ENCODE results near the gene STX3. TPM values are rescaled to one million over a fixed set of nuclear protein-coding genes. Genes with fewer than 3 reads are reported as not detected.

The STX3 gene
- total RNA-seq, 1 donor from 2014 or later: 42.1 TPM

GRCh38 chr11:59769828-59770227 is 14.7 kb downstream of the STX3 start:
- H3K9me3 Mint-ChIP-seq (ENCODE audit: unreplicated experiment): peaks cover 3% of the 10 kb centered on the region

GRCh38 chr11:59770319-59770718 is 15.1 kb downstream of the STX3 start:
- no peak for TF ChIP-seq CTCF (IDR thresholded peaks at IDR 0.05; ENCODE audit: partially characterized antibody, unreplicated experiment)
- peaks cover 3% of the 10 kb centered on the region for H3K9me3 Mint-ChIP-seq (ENCODE audit: unreplicated experiment)
- H3K4me1 Mint-ChIP-seq (ENCODE audit: low read depth, unreplicated experiment): peaks cover 17% of the 10 kb centered on the region
- no peaks in the 10 kb centered on the region for H3K27me3 Mint-ChIP-seq (ENCODE audit: unreplicated experiment)
- H3K36me3 Mint-ChIP-seq (ENCODE audit: unreplicated experiment): no peaks in the 10 kb centered on the region
- DNase-seq: no peak
- H3K4me3 Mint-ChIP-seq (ENCODE audit: unreplicated experiment): no peak overlapping the region
- no peak overlapping the region for H3K27ac Mint-ChIP-seq (ENCODE audit: unreplicated experiment)

More at GRCh38 chr11:59769828-59770227, 14.7 kb downstream of the STX3 start:
- peaks cover 21% of the 10 kb centered on the region for H3K4me1 Mint-ChIP-seq (ENCODE audit: low read depth, unreplicated experiment)
- no peak for TF ChIP-seq CTCF (IDR thresholded peaks at IDR 0.05; ENCODE audit: partially characterized antibody, unreplicated experiment)
- no peak for DNase-seq
- no peak overlapping the region for H3K4me3 Mint-ChIP-seq (ENCODE audit: unreplicated experiment)
- H3K27ac Mint-ChIP-seq (ENCODE audit: unreplicated experiment): no peak overlapping the region
- no peaks in the 10 kb centered on the region for H3K27me3 Mint-ChIP-seq (ENCODE audit: unreplicated experiment)
- H3K36me3 Mint-ChIP-seq (ENCODE audit: unreplicated experiment): no peaks in the 10 kb centered on the region

GRCh38 chr11:59770869-59771268 is 15.7 kb downstream of the STX3 start:
- peaks cover 3% of the 10 kb centered on the region for H3K9me3 Mint-ChIP-seq (ENCODE audit: unreplicated experiment)

GRCh38 chr11:59771605-59772004 is 16.4 kb downstream of the STX3 start:
- H3K9me3 Mint-ChIP-seq (ENCODE audit: unreplicated experiment): peaks cover 1% of the 10 kb centered on the region
- H3K27me3 Mint-ChIP-seq (ENCODE audit: unreplicated experiment): no peaks in the 10 kb centered on the region
- H3K27ac Mint-ChIP-seq (ENCODE audit: unreplicated experiment): no peak overlapping the region

More at GRCh38 chr11:59770869-59771268, 15.7 kb downstream of the STX3 start:
- peaks cover 16% of the 10 kb centered on the region for H3K4me1 Mint-ChIP-seq (ENCODE audit: low read depth, unreplicated experiment)
- no peak for DNase-seq
- TF ChIP-seq CTCF (IDR thresholded peaks at IDR 0.05; ENCODE audit: partially characterized antibody, unreplicated experiment): no peak
- H3K27me3 Mint-ChIP-seq (ENCODE audit: unreplicated experiment): no peaks in the 10 kb centered on the region
- H3K36me3 Mint-ChIP-seq (ENCODE audit: unreplicated experiment): no peaks in the 10 kb centered on the region
- H3K27ac Mint-ChIP-seq (ENCODE audit: unreplicated experiment): no peak overlapping the region
- H3K4me3 Mint-ChIP-seq (ENCODE audit: unreplicated experiment): no peak overlapping the region

GRCh38 chr11:59773083-59773440 is 17.9 kb downstream of the STX3 start:
- peaks cover 7% of the 10 kb centered on the region for H3K4me1 Mint-ChIP-seq (ENCODE audit: low read depth, unreplicated experiment)
- H3K27ac Mint-ChIP-seq (ENCODE audit: unreplicated experiment): no peak overlapping the region

More at GRCh38 chr11:59771605-59772004, 16.4 kb downstream of the STX3 start:
- DNase-seq: no peak
- no peak for TF ChIP-seq CTCF (IDR thresholded peaks at IDR 0.05; ENCODE audit: partially characterized antibody, unreplicated experiment)
- H3K4me3 Mint-ChIP-seq (ENCODE audit: unreplicated experiment): no peak overlapping the region
- no peaks in the 10 kb centered on the region for H3K36me3 Mint-ChIP-seq (ENCODE audit: unreplicated experiment)
- H3K4me1 Mint-ChIP-seq (ENCODE audit: low read depth, unreplicated experiment): peaks cover 12% of the 10 kb centered on the region

More at GRCh38 chr11:59773083-59773440, 17.9 kb downstream of the STX3 start:
- Mint-ChIP-seq H3K4me3 (ENCODE audit: unreplicated experiment) (no peak overlapping the region), H3K36me3 (ENCODE audit: unreplicated experiment) (no peaks in the 10 kb centered on the region), H3K27me3 (ENCODE audit: unreplicated experiment) (no peaks in the 10 kb centered on the region), H3K9me3 (ENCODE audit: unreplicated experiment) (peaks cover 1% of the 10 kb centered on the region)
- TF ChIP-seq CTCF (IDR thresholded peaks at IDR 0.05; ENCODE audit: partially characterized antibody, unreplicated experiment): no peak
- no peak for DNase-seq

Measured in glutamatergic neuron (in vitro differentiated cells).